Upper lobe of left lung (tissue), 6 donors: ENCODE data around the gene MSANTD1. TPM values are rescaled to one million over a fixed set of nuclear protein-coding genes. Genes with fewer than 3 reads are reported as not detected.

Experiments
- ATAC-seq, 2 donors: fragments of 200-7000 bp; cut with Tn5 transposase; one replicate each; pipeline ENCODE4 v1.9.1; 2022; ENCODE audit warnings: mild to moderate bottlenecking in 2 of 2, moderate library complexity in 2 of 2; ENCODE audit not compliant: low FRiP score in 2 of 2
- DNase-seq, 2 donors: peaks; one replicate each; pipeline ENCODE4 v3.0.0-alpha.2; 2019 to 2020
- H3K27ac ChIP-seq, 4 donors: fragments of 200-600 bp; sonication (generic); one replicate each; pipeline ENCODE4 v1.5.1; 2016 to 2019
- H3K27me3 ChIP-seq, 4 donors: fragments of 200-600 bp; sonication (generic); one replicate each; pipeline ENCODE4 v1.5.1; 2017 to 2019
- H3K36me3 ChIP-seq, 4 donors: fragments of 200-600 bp; sonication (generic); one replicate each; pipeline ENCODE4 v1.5.1; 2016 to 2019
- H3K4me1 ChIP-seq, 4 donors: fragments of 200-600 bp; sonication (generic); one replicate each; pipeline ENCODE4 v1.5.1; 2018 to 2019
- H3K4me3 ChIP-seq, 4 donors: fragments of 200-600 bp; sonication (generic); one replicate each; pipeline ENCODE4 v1.5.1; 2017 to 2019; ENCODE audit warnings: mild to moderate bottlenecking in 2 of 4, moderate library complexity in 1 of 4
- H3K9me3 ChIP-seq, 4 donors: fragments of 200-600 bp; sonication (generic); one replicate each; pipeline ENCODE4 v1.5.1; 2018 to 2019
- EP300 ChIP-seq, 4 donors: sonication (generic); formaldehyde crosslinking; IDR thresholded peaks; one replicate each; pipeline ENCODE4 v1.5.1; 2017; ENCODE audit warnings: antibody characterized with exemption in 4 of 4, control low read depth in 2 of 4
- POLR2A ChIP-seq, 4 donors: fragments of 450-650 bp; IDR thresholded peaks; one replicate each; pipeline ENCODE4 v1.5.1; 2016 to 2017; ENCODE audit warnings: antibody characterized with exemption in 4 of 4, mild to moderate bottlenecking in 2 of 4
- POLR2AphosphoS5 ChIP-seq, 2 donors: sonication (generic); formaldehyde crosslinking; IDR thresholded peaks; one replicate each; pipeline ENCODE4 v1.5.1; 2017; ENCODE audit warnings: antibody characterized with exemption in 2 of 2
- WGBS, 2 donors: methylation state at CpG; one replicate each; pipeline ENCODE4 v1.1.5; 2017 to 2018; 5-methylcytosine and 5-hydroxymethylcytosine counted together
- total RNA-seq, 6 donors: library from RNA; depleted of rRNA in 4 of 6; stranded (reverse); fragments of >200 nt in 4 of 6; gene quantifications; one replicate each; pipeline versions ENCODE4 v1.1.0 to v1.2.1, GENCODE V29; 2016 to 2021
- TF ChIP-seq, protein P1 (sequence below), 6 experiments: fragments of 450-650 bp in 4 of 6; fragments of 200-600 bp in 2 of 6; sonication (generic) in 2 of 6; IDR thresholded peaks; one replicate each; pipeline ENCODE4 v1.5.1; 2016 to 2019; ENCODE audit warnings: antibody characterized with exemption in 6 of 6
- donor health status: DM: no; HTN: no; CAD: no; lungs with moderate emphysema.
- donor health status: DM: no; HTN: yes; CAD: no; lungs with severe emphysema.

Gene MSANTD1
- total RNA-seq, 6 donors from 2014 or later, result 1.00 to 7.3 (median 1.8) TPM

DNA sequence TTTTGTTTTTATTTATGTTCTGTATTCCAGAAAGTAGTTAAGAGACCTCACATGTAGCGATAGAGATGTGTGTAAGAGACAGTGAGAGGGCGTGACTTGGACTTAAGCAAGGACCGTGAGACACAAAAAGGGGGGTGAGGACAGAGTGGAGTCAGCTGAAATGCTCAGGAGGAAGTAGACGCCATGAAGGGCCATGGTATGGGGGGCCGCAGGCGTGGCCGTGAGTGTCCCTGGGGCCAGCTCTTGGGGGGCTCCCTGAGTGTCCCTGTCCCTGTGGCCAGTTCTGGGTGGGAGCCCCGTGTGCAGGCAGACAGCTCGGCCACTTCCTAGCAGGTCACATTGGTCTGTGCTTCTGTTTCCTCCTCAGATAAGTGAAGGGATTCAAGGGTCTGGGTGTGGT is 23.0 kb upstream of the MSANTD1 start:
- ATAC-seq (peak; percentile 49 to 69), DNase-seq (peak in 1 of 2 donors; percentile 77)
- no peaks in the 10 kb centered on the region for H3K27me3 ChIP-seq
- WGBS, 2 donors, result 72 to 78% methylated on average over 9 of the region's 9 CpGs
- peaks cover 30 to 93% (median 81%) of the 10 kb centered on the region in 4 donors for H3K36me3 ChIP-seq
- H3K4me1 ChIP-seq, result peaks cover 4 to 19% (median 15%) of the 10 kb centered on the region in 4 donors
- no peaks in the 10 kb centered on the region for H3K9me3 ChIP-seq
- TF ChIP-seq POLR2A (IDR thresholded peaks at IDR 0.05), result peak in 1 of 4 donors; percentile 36
- TF ChIP-seq, protein P1, sequence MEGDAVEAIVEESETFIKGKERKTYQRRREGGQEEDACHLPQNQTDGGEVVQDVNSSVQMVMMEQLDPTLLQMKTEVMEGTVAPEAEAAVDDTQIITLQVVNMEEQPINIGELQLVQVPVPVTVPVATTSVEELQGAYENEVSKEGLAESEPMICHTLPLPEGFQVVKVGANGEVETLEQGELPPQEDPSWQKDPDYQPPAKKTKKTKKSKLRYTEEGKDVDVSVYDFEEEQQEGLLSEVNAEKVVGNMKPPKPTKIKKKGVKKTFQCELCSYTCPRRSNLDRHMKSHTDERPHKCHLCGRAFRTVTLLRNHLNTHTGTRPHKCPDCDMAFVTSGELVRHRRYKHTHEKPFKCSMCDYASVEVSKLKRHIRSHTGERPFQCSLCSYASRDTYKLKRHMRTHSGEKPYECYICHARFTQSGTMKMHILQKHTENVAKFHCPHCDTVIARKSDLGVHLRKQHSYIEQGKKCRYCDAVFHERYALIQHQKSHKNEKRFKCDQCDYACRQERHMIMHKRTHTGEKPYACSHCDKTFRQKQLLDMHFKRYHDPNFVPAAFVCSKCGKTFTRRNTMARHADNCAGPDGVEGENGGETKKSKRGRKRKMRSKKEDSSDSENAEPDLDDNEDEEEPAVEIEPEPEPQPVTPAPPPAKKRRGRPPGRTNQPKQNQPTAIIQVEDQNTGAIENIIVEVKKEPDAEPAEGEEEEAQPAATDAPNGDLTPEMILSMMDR (IDR thresholded peaks at IDR 0.05), result no peak
- TF ChIP-seq EP300 (IDR thresholded peaks at IDR 0.05), result no peak
- no peak overlapping the region for H3K4me3 ChIP-seq
- H3K27ac ChIP-seq, result peak overlapping the region; percentile 51 to 77 (median 64)

DNA sequence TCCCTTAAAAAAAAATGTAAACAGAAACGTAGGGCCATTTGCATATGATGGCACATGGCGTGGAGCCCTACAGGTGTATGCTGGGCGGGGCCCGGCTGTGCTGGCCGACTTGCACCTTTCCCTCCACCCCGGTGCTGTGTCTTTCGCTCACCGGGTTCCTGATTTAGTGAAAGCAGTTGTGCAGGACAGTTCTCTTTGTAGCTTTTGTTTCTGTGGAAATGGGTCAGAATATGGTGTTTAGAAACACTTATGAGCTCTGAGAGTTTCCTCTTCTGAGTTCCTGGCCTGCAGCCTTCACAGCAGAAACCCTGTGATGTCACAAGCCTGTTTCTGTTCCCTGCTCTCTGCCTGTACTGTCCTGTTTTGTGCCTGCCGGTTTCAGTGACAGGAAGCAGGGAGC is 22.5 kb upstream of the MSANTD1 start:
- Histone ChIP-seq H3K4me1 (peaks cover 4 to 19% (median 15%) of the 10 kb centered on the region in 4 donors), H3K27me3 (no peaks in the 10 kb centered on the region), H3K27ac (peak overlapping the region; percentile 51 to 77 (median 64)), H3K4me3 (no peak overlapping the region), H3K36me3 (peaks cover 34 to 93% (median 82%) of the 10 kb centered on the region in 4 donors), H3K9me3 (no peaks in the 10 kb centered on the region)
- ATAC-seq (peak; percentile 38 to 66), DNase-seq (peak; percentile 57 to 76)
- TF ChIP-seq POLR2AphosphoS5 (IDR thresholded peaks at IDR 0.05) (no peak), POLR2A (IDR thresholded peaks at IDR 0.05) (no peak), EP300 (IDR thresholded peaks at IDR 0.05) (no peak)
- TF ChIP-seq, protein P1 (IDR thresholded peaks at IDR 0.05), result no peak
- 64 to 76% methylated on average over 9 of the region's 9 CpGs for WGBS, 2 donors

DNA sequence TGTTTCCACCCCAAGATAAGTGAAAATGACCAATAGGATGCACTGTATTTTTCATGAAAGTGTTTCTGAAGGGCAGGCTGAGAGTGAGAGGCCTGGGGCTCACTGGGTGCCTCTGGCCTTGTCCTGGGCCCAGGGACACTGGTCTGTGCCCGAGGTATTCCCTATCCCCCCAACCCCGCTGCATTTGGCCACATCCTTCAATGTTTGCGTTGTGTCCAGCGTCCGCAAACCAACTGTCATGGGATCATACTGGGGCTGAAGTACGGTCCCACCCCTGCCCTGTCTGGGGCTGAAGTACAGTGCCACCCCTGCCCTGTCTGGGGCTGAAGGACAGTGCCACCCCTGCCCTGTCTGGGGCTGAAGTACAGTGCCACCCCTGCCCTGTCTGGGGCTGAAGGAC is 22.0 kb upstream of the MSANTD1 start:
- WGBS, 2 donors, result 91% methylated on average over 6 of the region's 6 CpGs; no CpG with 5 or more reads in 1 of the 2 donors
- Histone ChIP-seq H3K27me3 (no peaks in the 10 kb centered on the region), H3K4me1 (peaks cover 4 to 19% (median 15%) of the 10 kb centered on the region in 4 donors), H3K27ac (peak overlapping the region; percentile 51 to 76 (median 62)), H3K36me3 (peaks cover 36 to 93% (median 82%) of the 10 kb centered on the region in 4 donors), H3K4me3 (no peak overlapping the region), H3K9me3 (no peaks in the 10 kb centered on the region)
- TF ChIP-seq, protein P1 (IDR thresholded peaks at IDR 0.05), result no peak
- TF ChIP-seq POLR2A (IDR thresholded peaks at IDR 0.05) (no peak), POLR2AphosphoS5 (IDR thresholded peaks at IDR 0.05) (no peak), EP300 (IDR thresholded peaks at IDR 0.05) (no peak)
- no peak for DNase-seq
- no peak for ATAC-seq

DNA sequence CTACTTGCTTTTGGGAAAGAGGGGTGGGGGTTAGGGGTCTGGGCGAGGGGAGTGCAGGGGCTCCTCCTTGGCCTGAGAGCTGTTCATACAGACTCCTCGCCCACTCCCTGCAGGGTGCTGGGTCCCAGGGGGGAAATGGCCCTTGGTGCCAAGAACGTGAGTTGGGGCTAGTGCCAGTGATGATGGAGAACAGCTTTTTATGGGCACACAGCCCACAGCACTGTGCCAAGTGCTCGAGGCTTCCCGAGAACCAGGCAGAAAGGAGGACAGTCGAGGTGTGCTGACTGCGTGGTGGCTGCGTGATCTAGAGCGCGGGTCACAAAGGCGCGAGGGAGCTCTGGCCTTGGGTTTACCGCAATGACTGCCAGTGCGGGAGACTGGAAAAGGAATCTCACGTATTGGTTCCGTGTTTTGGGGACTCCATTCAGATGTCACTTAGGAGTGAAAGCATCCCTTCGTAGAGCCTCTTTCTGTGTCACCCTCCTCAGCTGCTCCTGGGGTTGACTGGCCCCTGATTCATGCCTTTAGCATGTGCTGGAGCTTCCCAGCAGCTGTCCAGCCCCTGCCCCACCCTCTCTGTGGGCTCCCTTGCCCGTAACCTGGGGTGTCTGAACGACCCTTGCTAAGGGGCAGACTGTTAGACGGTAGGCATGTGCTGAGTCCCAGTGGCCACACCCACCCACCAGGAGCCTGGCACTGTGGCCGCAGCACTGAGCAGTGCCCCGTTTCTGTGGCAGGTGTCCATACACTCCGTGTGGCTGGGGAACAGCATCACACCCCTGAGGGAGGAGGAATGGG is 20.9 kb upstream of the MSANTD1 start:
- TF ChIP-seq POLR2AphosphoS5 (IDR thresholded peaks at IDR 0.05) (no peak), POLR2A (IDR thresholded peaks at IDR 0.05) (no peak)
- TF ChIP-seq, protein P1 (IDR thresholded peaks at IDR 0.05), result no peak
- 91 to 93% methylated on average over 22 to 23 of the region's 23 CpGs for WGBS, 2 donors
- ATAC-seq (no peak), DNase-seq (peak in 1 of 2 donors; percentile 58)
- Histone ChIP-seq H3K4me3 (no peak overlapping the region), H3K9me3 (no peaks in the 10 kb centered on the region), H3K27ac (peak overlapping the region in 1 of 4 donors; percentile 10), H3K36me3 (peaks cover 37 to 93% (median 82%) of the 10 kb centered on the region in 4 donors), H3K27me3 (no peaks in the 10 kb centered on the region), H3K4me1 (peaks cover 4 to 19% (median 15%) of the 10 kb centered on the region in 4 donors)
